SIG-M5 treated with dmso at 0.1 percent for 504 hours (cell line): Measurements from ENCODE around the gene CDKN2B-AS1.
A peak's percentile ranks its signal among the peaks of the same experiment; 100 is the strongest.
"Not testable (repeated sequence)": the region's sequence is repeated elsewhere in the genome, so short reads cannot be mapped to it uniquely, and the experiment has no call there.

Experiments used
- DNase-seq: peaks from one replicate; lab custom pipeline; 2025; ENCODE audit not compliant: unreplicated experiment; lab: John Stamatoyannopoulos, UW

CDKN2B-AS1 gene

DNA sequence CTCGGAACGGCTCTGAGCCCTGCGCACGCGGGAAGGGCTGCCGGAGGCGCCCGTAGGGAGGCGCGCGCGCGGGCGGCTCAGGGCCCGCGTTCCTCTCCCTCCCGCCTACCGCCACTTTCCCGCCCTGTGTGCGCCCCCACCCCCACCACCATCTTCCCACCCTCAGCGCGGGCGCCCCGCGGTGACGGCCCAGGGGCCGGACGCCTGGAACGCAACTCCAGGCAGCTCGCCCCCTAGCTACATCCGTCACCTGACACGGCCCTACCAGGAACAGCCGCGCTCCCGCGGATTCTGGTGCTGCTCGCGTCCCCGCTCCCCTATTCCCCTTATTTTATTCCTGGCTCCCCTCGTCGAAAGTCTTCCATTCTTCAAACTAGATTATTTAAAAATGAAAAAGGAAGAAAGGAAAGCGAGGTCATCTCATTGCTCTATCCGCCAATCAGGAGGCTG is at the start of gene CDKN2B-AS1:
TSS of gene CDKN2B-AS1 (plus strand) at position 236 of the 450 bp plus-strand sequence.
- peak; percentile 76 for DNase-seq

DNA sequence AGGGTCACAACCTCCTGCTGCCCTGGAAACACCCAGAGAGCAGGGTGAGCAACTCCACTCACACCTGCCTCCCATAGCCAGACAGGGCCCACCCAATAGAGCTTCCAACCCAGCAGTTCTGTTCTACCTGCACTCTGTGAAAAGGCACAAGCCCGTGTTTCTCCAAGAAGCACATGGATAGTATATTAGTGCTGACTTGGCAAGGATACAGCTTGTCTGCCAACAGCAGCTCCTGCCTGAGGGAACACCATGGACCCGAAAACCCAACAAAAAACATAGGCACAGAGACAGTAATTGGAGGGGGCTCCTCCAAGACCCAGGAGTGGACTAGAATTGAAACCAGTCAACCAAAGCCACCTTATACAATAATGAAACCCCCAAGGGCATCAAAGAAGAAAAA is 49.0 kb upstream of the CDKN2B-AS1 start:
- DNase-seq: no peak

DNA sequence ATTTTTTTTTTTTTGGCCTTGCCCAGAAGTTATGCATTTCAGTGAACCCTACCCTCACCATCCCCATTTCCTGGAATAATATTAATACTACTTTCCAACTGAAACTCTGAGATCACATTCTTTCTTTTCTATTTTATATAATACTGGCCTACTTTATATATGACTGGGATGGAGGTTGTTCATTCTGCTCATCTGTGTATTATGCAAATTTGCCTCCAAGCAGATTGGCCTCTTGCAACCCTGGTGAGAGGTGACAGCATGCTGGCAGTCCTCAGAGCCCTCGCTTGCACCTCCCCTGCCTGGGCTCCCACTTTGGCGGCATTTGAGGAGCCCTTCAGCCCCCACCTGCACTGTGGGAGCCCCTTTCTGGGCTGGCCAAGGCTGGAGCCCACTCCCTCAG is 35.8 kb upstream of the CDKN2B-AS1 start:
- no peak for DNase-seq

DNA sequence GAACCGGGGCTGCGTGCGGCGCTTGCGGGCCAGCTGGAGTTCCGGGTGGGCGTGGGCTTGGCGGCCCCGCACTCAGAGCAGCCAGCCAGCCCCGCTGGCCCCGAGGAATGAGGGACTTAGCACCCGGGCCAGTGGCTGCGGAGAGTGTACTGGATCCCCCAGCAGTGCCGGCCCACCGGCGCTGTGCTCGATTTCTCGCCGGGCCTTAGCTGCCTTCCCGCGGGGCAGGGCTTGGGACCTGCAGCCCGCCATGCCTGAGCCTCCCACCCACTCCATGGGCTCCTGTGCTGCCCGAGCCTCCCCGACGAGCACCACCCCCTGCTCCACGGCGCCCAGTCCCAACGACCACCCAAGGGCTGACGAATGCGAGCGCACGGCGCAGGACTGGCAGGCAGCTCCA is 35.3 kb upstream of the CDKN2B-AS1 start:
- DNase-seq: not testable (repeated sequence)

DNA sequence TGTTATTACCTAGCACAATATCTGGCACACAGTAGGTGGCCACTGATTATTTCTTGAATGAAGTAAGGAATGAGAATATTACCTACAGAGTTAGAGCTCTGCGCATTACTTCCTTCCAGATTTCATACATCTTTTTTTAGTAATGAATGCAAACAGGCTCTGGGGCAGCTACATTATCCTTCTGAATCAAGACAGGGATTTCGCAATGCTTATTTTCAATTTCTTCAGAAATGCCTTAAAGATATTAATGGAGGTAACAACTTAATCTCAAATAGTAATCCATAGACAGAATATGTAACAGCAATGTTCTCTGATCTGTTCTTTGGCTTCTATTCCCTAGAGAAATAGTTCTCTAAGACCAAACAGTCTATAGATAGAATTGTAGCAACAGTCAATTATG is 33.0 kb upstream of the CDKN2B-AS1 start:
- no peak for DNase-seq

DNA sequence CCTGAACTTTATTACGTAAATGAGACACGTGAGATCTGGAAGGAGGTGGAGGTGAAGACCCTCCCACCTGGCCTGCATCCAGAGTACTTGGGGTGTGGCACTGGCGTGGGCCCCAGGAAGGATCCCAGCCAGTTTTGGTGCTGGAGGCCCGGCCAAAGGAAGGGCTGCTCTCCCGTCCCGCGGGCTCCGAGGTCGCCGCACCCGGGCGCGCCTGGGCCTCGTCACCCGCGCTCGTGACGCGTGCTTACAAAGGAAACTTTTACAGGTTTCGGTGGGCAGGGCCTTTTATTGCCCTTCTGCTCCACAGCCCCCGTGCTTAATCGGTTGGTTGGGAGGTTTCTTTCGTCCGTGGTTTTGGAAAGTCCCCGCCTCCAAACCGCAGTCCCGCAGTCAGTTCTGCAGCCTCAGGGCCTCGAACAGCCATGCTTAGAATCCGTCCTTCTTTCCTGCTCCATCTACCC is 29.6 kb upstream of the CDKN2B-AS1 start:
- no peak for DNase-seq

DNA sequence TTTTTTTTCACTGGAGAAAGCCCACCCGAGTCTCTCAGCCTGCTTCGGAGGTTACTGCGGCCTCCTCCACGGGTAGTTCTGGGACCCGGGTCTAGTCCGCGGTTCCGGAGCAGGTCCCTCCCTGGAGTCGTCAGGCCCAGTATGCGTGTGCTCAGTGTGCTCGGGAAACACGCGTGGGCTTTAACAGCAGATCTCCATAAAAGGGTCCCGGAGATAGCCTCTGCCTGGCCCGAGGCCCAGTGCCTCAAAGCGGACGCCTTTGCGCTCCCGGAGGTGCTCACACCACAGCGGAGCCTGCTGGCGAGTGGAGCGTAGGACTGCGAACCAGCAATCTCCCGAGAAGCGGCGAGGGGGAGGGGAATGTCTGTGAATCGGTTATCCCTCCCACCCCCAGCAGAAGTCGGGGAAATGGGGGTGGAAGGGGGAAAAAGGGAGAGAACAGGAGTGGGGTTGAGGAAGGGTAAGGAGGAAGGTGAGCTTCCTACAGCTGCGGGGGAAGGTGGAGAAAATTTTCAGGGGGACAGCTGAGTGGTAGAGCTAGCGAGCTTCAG is 29.1 kb upstream of the CDKN2B-AS1 start:
- DNase-seq: no peak

DNA sequence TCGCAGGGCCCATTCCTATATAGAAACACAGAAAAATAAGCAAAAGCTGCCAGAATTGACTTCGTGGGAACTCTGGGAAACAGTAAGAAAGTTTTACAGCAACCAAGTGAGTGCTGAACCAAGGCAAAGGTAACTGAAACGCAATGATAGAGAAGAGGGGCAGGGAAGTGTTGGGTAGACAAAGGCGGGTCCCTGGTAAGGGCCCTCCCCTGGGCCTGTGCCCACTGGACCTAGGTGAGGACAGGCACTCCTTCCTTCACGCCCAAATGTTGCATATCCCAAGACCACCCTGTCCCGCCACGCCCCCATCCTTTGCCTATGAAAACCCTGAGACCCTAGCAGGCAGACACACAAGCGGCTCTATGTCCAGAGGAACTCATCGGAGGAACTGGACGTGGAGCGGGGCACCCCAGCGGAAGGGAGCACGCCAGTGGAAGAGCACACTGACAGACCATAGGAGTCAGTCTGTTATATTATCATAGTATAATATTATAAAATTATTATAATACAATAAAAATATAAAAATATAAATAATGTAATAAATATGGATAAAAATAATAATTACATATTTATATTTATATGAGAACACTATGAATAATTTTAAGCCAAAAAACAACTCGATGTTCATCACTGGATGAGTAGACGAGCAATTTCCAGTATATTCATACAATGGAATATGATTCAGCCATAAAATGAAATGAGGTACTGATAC is 28.3 kb upstream of the CDKN2B-AS1 start:
- no peak for DNase-seq

DNA sequence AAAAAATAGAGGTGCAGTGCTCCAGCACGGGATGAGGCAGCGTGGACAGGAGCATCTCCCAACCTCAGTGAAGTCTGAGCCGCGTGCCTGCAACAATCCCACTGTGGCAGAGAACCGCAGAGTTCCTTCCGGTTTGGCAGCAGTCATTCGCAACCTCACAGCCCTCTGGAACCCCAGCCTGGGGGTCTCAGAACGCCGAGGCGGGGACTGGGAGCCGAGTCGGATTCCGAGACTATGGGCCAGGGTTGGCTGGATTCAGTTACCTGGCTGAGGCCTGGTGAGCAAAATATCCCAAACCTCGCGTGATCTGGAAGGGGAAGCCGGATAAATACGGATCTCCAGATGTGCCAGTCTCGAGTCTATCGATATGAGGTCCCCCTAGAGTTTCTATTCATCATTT is 27.4 kb upstream of the CDKN2B-AS1 start:
- DNase-seq: no peak

DNA sequence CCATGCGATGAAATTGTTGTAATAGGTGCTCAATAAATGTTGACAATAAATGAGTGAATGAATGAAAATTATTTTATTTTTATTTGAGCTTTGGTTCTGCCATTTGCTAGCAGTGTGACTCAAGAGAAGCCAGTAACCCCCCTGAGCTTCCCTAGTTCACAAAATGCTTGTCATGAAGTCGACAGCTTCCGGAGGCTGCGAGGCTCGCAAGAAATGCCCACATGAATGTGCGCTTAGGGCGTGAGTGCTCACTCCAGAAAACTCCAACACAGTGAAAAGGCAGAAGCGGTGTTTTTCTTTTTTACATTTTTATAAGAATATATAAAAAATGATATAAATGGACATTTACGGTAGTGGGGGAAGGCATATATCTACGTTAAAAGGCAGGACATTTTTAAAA is 26.9 kb upstream of the CDKN2B-AS1 start:
- no peak for DNase-seq

DNA sequence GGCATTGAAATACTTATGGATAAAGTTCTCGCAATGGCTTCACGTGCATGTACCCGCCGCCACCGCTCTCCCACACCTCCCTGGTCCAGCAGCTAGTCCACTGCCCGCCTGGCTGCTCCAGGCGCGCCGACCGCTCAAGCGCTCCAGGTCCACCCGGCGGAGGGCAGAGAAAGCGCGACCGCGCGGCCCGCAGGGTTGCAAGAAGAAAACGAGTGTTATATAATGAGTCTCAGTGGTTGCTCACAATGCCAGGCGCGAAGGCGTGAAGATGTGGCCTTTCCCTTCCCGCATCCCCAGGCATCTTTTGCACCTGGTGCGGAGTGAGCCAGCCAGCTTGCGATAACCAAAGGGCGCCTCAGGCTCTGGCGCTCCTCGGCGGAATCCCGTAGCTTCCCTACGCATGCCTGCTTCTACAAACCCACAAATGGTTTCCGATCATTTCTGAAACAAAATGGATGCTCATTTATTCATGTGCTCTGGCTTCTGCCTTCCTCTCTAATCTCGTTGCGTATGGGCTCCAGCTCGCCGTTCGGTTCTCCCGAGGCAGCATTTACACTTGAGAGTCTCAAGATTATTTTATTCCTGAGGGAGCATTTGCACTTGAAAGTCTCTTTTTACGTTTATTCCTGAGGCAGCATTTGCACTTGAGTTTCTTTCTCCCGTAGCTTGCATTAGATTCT is 26.1 kb upstream of the CDKN2B-AS1 start:
- DNase-seq: no peak

DNA sequence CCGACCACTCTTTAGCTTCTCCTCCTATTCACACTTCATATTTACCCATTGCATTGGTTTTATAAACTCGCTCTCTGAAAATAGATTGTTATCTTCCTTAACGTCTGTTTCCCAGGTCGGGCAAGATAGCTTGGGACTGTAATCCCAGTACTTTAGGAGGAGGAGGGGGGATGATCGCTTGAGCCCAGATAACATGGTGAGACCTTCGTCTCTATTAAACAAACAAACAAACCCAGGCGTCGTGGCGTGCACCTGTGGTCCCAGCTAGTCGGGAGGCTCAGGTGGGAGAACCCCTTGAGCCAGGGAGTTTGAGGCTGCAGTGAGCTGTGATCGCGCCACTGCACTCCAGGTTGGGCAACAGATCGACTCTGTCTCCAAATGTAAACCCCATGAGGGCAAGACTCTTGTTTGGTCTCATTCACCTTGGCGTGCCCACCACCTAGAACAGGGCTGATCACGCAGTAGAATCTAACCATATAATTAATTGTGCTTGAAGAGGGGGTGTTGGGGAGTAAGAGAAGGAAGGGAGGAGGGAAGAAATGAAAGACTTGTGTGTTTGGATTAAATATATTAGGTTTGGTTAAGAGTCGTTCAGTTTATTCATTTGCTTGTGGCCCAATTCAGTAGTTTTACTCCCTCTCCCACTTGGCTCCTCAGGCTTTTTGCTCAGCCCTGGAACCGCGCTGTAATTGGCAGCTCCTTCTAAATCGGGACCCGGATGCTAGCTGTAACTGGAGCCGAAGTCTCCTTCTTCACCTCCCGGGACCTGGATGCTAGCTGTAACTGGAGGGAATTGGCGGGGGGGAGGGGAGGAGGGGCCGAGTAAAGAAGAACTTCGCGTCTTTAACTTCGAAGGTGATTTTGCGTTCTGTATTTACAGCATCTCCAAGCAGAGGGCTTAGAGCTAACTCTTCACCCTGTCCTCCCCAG is 25.3 kb upstream of the CDKN2B-AS1 start:
- DNase-seq: no peak

DNA sequence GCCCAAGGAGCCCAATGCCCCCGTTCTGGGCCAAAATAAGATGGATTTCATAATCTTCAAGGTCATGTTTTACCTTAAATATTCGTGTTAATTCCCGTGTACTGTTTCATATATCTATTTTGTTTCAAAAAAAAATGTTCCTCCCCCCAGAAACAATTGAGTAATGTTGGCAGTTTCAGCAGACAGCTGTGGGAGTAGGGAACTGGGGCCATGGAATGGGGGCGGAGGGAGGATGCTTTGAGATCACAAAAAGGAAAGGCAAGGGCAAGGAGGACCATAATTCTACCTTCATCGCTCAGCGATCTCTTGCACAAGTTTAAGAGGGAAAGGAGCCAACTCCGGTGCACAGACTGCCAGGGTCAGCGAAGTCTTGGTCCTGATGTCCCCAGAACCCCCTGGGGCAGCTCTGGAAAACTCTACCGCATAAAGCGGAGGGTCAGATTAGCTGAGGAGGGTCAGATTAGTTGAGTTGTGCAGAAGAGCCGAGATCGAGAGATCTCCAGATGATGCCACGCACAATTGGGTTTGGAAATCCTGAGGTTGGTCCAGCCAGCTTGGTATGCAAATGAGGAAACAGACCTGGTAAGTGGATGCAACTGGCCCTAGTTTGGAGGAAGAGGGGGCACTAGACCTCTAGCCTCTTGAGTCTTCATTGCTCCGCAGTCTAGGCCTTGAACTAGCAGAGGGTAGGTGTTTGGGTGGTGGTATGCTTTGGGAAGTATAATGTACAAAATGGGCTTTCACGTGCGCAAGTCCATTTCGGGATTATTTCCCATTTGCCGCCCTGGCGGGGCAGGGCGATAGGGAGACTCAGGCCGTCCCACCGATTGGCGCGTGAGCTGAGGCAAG is 24.4 kb upstream of the CDKN2B-AS1 start:
- DNase-seq: no peak

DNA sequence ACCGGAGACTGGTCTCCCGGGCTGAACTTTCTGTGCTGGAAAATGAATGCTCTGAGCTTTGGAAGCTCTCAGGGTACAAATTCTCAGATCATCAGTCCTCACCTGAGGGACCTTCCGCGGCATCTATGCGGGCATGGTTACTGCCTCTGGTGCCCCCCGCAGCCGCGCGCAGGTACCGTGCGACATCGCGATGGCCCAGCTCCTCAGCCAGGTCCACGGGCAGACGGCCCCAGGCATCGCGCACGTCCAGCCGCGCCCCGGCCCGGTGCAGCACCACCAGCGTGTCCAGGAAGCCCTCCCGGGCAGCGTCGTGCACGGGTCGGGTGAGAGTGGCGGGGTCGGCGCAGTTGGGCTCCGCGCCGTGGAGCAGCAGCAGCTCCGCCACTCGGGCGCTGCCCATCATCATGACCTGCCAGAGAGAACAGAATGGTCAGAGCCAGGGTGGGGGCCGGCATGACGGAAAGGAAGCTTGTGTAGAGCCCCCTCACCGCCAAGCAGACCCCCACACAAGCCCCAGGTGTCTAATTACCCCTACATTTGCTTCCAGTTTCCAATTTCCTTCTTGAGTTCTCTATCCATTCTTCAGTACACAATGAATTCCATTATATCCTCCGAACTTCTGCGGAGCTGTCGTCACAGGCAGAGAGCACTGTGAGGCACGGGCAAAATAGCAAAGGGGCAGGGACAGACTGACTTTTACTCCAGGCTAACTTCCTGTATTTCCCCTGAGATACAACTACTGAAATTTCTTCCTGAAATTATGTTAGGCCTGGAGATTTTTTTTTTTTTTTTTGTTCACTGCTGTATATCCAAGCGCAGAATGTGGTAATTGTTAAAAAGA is 23.6 kb upstream of the CDKN2B-AS1 start:
- no peak for DNase-seq

DNA sequence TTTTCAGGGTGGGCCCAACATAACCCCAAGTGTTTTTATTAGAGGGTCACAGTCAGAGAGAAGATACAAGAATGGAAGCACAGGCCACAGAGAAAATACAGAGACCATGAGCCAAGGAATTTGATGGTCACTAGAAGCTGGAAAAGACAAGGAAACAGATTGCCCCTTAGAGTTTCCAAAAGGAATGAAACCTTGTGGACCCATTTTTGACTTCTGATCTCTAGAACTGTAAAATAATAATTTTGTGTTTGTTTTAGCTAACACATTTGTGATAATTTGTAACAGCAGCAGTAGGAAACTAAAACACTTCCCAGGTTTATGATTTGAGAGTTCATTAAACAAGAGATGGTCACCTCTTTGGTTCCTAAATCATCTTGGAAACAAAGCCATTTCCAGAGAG is 22.2 kb upstream of the CDKN2B-AS1 start:
- DNase-seq: no peak

DNA sequence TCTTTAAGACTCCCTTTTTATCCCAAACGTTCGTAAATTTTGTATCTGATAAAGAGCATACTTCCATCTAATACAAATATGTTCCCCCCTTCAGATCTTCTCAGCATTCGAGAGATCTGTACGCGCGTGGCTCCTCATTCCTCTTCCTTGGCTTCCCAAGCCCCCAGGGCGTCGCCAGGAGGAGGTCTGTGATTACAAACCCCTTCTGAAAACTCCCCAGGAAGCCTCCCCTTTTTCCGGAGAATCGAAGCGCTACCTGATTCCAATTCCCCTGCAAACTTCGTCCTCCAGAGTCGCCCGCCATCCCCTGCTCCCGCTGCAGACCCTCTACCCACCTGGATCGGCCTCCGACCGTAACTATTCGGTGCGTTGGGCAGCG is 20.3 kb upstream of the CDKN2B-AS1 start:
- no peak for DNase-seq

DNA sequence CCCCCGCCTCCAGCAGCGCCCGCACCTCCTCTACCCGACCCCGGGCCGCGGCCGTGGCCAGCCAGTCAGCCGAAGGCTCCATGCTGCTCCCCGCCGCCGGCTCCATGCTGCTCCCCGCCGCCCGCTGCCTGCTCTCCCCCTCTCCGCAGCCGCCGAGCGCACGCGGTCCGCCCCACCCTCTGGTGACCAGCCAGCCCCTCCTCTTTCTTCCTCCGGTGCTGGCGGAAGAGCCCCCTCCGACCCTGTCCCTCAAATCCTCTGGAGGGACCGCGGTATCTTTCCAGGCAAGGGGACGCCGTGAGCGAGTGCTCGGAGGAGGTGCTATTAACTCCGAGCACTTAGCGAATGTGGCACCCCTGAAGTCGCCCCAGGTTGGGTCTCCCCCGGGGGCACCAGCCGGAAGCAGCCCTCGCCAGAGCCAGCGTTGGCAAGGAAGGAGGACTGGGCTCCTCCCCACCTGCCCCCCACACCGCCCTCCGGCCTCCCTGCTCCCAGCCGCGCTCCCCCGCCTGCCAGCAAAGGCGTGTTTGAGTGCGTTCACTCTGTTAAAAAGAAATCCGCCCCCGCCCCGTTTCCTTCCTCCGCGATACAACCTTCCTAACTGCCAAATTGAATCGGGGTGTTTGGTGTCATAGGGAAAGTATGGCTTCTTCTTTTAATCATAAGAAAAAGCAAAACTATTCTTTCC is 19.7 kb upstream of the CDKN2B-AS1 start:
- DNase-seq: no peak

DNA sequence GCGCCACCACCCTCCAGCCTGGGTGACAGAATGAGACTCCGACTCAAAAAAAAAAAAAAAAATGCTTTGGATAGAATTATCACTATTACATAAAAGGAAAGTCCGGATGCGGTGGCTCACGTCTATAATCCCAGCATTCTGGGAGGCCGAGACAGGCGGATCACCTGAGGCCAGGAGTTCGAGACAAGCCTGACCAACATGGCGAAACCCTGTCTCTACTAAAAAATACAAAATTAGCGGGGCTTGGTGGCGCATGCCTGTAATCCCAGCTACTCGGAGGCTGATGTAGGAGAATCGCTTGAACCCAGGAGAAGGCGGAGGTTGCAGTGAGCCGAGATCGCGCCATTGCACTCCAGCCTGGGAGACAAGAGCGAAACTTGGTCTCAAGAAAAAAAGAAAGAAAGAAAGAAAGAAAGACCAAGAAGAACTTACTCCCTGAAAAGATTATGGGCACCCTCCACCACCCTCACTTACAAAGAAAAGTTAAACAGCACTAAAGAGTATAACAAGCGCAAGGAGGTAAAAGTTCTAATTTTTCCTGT is 18.2 kb upstream of the CDKN2B-AS1 start:
- no peak for DNase-seq

DNA sequence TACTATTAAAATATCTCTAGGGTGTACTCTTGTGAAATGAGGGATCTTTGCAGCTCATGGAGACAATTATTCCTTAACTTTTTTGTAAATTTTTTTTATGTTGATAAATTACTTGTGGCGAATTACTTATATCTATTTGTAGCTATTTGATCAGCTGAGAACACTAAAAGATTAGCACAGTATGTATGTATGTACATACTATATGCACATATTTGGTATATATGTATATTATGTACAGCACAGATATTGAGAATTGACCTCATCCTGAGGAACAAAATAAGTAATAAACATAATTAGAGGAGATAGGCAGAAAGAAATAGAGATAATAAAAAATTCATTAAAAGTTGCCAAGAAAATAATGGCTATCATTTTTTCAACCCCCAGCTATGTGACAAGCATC is 12.2 kb upstream of the CDKN2B-AS1 start:
- DNase-seq: no peak
